Activated CD4-positive, alpha-beta T cell treated with anti-CD3 and anti-CD28 coated beads, Interleukin-2, amount 50 U/mL, for 16 hours (primary cell): ENCODE data around the gene SIVA1.

Experiments used
- DNase-seq: peaks from one replicate; pipeline ENCODE4 v3.0.0-alpha.2; 2020

Gene SIVA1, protein sequence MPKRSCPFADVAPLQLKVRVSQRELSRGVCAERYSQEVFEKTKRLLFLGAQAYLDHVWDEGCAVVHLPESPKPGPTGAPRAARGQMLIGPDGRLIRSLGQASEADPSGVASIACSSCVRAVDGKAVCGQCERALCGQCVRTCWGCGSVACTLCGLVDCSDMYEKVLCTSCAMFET

DNA sequence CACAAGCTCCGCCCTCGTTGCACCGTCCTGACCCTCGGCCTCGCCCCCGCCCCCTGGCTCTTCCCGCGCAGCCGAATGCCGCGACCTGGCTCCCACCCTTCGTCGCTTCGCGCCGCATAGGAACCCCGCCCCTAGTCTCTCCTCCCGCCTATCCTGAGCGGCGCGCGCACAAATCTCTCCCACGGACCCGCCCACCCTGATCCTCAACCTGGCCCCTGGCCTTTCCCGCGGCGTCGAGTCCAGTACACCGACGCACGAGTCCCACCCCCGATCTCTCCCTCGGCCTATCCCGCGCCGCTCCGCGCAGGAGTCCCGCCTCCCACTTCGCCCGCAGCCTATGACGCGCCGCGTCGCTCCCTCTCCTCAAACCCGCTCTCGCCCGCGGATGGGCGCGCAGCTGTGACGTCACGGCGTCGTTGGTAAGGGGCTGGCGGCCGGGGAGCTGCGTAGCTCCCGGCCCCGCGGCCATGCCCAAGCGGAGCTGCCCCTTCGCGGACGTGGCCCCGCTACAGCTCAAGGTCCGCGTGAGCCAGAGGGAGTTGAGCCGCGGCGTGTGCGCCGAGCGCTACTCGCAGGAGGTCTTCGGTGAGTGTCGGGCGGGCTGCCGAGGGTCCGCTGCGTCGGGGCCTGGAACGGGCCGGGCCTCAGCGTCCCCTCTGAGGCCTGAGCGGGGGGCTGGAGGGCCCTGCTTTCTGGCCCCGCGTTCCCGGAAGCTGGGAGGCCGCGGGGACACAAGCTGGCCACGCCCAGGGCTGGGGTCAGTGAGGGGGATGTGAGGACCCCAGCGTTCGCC, at the start of gene SIVA1:
SIVA1 (plus strand) TSS at position 413 of the 793 bp plus-strand sequence; CDS start at position 468, 55 bp downstream.
- peak; percentile 100 for DNase-seq

DNA sequence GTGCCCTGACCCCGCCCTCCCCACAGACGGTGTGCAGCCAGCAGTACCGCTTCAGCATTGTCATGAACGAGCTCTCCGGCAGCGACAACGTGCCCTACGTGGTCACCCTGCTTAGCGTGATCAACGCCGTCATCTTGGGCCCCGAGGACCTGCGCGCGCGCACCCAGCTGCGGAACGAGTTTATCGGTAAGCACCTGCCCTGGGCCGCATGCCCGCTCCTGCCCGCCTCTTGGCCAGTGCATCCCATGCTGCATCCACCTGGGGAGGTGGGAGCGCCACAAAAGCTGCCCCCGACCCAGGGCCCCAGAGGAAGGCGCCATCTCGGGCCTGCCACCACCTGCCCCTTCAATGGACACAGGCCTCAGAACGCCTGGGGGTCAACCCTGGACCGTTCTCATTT, 49.7 kb upstream of the SIVA1 start:
- DNase-seq: no peak

DNA sequence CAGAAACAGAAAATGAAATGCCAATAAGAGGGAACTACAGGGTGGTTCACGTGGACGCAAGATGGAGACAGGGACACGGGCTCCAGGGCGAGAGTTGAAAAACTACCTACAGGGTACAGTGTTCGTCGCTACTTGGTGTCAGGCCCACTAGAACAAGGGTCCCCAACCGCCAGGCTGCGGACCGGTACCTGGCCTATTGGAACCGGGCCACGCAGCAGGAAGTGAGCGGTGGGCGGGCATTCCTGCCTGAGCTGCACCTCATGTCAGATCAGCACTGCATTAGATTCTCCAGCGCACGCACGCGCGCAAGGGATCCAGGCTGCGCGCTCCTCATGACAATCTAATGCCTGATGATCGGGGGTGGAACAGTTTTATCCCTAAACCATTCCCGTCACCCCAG, 48.7 kb upstream of the SIVA1 start:
- DNase-seq: no peak

DNA sequence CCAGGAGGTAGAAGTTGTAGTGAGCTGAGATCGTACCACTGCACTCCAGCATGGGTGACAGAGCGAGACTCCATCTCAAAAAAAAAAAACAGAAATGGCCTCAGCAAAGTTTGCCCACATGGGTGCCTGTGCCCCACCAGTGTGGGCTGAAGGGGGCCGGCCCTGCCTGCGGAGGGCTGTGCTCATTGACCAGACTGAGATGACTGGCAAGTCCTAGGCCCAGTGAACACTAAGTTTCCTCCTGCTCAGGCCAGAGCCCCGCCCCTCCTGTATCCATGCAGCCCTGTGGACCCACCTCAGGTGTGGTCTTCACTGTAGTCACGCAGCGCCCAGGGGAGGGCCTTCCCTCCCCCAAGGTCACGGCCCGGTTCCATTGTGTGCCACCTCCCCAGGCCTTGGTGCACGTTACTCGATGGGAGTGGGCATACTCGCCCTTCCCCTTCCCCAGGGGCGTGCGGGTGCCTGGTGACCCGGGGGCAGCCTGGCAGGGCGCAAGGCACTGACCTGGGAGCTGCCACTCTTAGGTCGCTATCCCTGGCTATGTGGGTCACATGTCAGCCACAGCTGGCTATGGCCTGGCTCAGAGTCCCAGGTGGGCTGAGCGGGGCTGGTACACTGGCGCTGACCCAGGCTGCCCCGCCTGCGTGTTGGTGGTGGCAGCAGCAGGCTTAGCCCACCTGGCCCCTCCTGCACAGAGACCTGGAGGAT, 47.5 kb upstream of the SIVA1 start:
- no peak for DNase-seq

DNA sequence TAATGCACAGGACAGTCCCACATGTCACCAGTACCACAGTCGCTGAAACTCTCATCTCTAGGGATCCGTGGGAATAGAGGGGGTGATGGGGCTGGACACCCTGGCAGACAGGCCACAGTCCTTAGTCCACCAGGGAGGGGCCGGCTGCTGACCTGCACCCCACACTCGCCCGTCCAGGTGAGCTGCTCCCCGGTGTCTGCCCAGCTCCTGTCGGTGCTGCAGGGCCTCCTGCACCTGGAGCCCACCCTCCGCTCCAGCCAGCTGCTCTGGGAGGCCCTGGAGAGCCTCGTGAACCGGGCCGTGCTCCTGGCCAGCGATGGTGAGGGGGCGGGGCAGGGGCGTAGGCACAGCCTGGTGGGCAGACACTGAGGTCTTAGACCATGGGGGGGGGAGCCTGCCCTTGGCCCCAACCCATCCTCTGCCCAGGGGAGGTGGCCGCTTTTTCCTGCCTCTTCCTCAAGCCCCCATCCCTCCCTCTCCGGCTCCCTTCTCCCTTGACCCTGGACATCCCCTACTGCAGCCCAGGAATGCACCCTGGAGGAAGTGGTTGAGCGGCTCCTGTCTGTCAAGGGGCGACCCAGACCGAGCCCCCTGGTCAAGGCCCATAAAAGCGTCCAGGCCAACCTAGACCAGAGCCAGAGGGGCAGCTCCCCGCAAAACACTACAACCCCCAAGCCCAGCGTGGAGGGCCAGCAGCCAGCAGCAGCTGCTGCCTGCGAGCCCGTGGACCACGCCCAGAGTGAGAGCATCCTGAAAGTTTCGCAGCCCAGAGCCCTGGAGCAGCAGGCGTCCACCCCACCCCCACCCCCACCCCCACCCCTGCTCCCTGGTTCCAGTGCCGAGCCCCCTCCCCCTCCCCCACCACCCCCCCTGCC, 46.0 kb upstream of the SIVA1 start:
- DNase-seq: no peak

DNA sequence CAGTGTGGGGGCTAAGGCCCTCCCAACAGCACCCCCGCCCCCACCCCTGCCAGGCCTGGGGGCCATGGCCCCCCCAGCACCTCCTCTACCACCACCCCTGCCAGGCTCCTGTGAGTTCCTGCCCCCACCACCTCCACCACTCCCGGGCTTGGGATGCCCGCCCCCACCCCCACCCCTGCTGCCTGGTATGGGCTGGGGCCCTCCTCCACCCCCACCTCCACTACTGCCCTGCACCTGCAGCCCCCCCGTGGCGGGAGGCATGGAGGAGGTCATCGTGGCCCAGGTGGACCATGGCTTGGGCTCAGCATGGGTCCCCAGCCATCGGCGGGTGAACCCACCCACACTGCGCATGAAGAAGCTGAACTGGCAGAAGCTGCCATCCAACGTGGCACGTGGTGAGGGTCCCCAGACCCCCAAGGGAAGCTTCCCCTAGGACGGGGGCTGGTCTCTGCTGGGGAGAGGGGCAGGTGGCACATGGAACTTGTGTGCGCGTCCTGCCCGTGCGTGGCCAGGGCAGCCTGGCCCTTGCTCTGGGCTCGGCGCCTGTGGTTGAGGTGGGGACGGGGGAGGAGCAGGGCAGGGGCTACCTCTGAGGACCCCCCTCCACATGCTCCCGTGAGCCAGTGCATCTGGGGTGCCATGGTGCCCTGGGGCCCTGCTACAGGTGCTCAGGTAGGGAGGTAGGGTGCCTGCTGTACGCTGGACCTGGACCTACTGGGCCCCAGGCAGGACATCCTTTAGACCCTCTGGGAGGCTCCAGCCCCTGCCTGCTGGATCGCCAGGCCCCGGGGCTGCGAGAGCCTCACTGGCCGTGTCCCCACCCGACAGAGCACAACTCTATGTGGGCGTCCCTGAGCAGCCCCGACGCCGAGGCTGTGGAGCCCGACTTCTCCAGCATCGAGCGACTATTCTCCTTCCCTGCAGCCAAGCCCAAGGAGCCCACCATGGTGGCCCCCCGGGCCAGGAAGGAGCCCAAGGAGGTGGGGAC, 45.0 kb upstream of the SIVA1 start:
- no peak for DNase-seq

DNA sequence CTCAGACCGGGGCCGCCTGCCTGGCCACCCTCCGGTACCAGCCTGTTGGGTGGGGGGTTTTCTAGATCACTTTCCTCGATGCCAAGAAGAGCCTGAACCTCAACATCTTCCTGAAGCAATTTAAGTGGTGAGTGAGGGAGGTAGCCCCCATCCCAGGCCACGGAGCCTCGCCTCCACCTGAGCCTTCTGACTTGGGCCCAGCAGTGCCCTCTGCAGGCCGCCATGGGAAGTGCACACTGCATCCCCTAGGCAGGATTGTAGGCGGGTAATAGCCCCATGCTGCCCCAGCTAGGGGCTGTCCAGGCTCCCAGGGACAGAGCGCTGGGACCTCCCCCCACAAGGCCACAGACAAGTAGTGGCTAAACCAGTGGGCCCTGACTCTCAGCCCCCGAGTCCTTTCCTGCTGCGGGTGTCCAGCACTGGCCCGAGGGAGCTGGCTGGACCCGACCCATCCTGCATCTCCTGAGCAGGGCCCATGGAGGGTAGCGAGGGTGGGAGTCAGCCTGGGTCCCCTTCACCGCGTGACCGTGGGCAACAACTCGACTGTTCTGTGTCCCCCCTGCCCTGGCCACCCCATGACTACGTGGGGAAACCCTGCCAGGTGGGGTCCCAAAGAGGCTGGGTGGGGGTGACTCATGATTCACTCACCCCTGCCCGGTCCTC, 44.2 kb upstream of the SIVA1 start:
- DNase-seq: peak; percentile 77

DNA sequence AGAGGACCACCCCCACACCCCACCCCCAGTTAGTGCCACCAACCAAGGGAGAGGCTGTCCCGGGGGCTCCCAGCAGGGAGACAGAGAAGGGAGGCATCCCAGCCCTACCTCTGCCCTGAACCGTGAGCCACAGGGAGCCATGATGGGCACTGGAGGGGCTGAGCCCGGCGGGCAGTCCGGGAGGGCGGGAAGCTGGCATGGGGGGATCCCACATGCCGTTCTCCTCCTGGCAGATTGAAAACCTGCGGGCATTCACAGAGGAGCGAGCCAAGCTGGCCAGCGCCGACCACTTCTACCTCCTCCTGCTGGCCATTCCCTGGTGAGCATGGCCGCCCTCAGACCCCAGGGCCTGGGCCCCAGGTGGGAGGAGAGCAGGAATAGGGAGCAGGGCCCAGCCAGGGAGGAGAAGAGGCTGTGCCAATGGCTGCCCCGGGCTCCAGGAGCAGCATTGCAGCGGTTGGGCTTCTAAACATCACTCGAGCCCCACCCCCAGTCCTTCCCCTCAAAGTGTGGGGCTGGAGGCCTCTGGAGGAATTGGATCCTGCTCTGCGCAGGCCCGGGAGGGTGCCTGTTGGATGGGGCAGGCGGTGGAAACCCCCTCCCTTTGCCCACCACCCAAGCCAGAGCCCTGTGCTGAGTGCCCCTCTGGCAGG, 43.4 kb upstream of the SIVA1 start:
- DNase-seq: no peak

DNA sequence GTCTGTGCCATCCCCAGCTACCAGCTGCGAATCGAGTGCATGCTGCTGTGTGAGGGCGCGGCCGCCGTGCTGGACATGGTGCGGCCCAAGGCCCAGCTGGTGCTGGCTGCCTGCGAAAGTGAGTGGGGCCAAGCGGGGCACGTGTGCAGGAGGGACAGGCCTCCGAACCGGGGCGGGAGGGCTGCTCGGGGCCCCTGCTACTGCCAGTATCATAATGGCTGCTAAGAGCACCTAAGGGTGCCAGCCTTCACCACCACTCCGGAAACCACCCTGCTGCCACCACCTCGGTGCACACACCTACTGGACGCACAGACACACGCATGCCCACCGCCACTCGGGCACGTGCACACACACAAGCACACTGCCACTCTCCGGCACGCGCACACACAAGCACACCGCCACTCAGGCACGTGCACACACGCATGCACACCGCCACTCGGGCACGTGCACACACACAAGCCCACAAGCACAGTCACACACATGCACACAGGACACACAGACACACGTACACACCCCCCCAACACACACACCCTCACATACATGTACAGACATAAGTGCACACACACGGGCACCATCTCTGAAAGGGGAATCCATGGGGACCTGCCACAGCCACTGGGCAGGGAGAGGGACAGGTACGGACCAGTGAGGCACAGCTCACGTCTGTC, 42.7 kb upstream of the SIVA1 start:
- DNase-seq: no peak

DNA sequence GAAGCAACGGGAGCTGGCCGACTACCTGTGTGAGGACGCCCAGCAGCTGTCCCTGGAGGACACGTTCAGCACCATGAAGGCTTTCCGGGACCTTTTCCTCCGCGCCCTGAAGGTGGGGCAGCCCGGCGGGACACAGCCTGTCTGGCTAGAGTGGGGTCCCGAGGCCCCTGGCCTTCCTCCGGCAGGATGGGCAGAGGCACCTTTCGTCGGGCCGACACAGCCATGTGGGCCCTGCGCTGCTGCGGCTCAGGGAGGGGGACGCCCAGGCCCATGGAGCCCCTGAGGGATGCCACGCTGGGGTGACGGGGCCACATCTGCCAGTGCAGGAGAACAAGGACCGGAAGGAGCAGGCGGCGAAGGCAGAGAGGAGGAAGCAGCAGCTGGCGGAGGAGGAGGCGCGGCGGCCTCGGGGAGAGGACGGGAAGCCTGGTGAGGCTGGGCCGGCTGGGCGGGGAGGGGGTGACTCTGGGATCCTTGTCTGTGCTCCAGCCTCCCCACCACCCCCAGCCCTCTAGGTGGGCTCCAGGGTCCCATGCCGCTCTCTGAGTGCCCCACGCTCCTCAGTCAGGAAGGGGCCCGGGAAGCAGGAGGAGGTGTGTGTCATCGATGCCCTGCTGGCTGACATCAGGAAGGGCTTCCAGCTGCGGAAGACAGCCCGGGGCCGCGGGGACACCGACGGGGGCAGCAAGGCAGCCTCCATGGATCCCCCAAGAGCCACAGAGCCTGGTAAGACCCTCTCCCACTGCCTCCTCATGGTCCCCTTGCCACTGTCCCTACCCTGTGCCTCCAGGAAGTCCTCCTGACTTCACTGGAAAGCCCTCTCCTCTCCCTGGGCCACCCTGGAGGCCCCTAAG, 39.8 kb upstream of the SIVA1 start:
- no peak for DNase-seq

DNA sequence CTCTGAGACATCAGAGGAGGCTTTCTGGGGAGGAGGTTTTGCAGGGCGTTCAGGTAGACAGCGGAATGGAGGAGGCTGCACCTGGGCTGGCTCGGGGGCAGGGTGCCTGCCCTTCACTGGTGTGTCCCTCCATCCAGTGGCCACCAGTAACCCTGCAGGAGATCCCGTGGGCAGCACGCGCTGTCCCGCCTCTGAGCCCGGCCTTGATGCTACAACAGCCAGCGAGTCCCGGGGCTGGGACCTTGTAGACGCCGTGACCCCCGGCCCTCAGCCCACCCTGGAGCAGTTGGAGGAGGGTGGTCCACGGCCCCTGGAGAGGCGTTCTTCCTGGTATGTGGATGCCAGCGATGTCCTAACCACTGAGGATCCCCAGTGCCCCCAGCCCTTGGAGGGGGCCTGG, 38.9 kb upstream of the SIVA1 start:
- no peak for DNase-seq

DNA sequence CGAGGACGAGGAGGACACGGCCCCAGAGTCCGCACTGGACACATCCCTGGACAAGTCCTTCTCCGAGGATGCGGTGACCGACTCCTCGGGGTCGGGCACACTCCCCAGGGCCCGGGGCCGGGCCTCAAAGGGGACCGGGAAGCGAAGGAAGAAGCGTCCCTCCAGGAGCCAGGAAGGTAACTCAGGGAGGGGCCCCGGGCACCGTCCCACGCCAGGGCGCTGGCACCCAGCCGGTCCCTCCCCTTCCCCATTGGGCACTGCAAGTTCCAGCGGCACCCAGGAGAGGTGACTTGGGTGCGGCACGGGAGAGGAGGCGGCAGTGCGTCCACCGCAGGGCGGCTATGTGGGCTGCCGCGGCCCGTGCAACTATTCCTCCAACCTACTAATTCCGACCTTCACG, 38.3 kb upstream of the SIVA1 start:
- no peak for DNase-seq

DNA sequence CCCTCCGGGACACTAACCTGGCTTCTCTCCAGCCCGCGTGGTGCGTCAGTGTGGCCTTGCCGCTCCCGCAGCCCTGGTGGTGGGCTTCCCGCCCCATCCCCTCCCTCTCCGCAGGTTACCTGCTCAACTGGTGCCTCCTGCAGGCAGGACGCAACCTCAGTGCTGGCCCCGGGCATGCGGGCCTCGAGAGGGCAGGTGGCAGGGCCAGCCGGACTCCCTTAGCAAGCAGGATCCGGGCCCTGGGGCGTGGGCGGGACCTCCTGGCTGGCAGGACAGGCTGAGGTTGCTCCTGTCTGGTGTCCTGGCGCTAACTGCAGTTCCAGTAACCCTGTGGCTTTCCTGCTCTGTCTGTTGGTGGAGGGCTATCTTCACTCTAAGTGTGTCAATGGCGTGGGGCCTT, 37.5 kb upstream of the SIVA1 start:
- no peak for DNase-seq

DNA sequence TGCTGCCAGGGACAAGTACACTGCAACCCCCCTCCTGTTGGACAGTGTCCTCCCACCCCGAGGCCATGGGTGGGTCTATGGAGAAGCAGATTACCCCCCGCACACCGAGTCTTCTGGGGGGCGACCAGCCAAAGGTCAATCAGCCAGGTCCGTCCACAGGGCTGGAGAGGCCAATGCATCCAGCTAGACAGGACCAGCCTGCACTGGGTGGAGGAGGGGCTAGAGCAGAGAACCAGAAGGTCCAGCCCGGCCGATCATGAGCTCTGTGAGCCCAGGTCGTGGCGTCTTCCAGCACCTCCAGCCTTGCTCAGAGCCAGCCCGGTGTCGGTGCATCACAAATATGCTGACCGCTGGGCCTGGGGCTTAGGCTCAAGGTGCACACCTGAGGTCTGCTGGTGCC, 37.1 kb upstream of the SIVA1 start:
- DNase-seq: no peak

DNA sequence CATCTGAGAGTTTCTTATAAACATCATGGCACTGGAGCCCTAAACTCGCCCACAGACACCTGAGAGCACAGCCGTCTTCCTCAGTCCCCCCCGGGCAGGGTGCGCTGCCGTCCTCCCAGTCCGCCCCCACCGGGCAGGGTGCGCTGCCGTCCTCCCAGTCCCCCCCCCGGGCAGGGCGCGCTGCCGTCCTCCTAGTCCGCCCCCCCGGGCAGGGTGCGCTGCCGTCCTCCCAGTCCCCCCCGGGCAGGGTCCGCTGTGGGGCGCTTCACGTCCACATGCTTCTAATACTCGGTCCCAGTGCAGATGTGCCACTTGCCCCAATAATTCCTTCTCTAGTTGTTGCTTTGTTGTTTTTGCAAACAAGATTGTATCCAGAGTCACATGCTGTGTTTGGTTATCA, 35.8 kb upstream of the SIVA1 start:
- DNase-seq: no peak

DNA sequence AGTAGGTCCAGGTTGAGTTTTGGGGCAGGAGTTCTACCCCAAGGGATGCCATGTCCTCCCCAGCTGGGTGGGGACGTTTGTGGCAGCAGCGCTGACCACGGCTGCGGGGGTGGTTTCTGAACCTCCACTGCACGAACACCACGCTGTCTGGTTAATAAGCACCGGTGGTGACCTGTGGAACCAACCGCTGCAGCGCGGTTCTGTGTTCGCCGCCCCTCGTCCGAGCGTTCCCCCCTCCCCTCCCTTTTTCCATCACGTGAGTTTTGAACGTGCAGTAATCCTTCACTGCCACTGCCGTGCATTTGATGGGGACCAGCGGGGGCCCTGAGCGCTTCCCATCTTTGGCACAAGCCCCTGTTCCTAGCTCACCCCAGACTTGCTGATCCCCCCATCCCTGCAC, 35.3 kb upstream of the SIVA1 start:
- no peak for DNase-seq

DNA sequence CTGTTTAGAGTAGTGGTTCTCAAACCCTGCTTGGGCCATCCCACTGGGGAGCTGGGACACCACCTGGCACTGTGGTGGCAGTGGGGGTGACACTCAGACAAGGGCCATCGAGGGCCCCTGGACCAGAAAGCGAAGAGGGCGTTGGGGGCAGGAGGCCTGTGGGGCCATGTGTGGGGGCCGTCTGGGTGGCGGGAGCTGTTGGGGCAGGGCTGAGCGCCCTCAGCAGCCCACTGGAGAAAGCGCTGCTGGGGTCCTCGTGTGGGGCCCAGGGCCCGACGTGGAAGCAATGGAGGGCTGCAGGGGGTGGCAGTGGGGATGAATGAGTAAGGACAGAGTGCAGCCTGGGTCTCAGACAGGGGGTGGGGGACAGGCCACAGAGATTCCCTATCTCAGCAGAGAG, 34.8 kb upstream of the SIVA1 start:
- DNase-seq: no peak

DNA sequence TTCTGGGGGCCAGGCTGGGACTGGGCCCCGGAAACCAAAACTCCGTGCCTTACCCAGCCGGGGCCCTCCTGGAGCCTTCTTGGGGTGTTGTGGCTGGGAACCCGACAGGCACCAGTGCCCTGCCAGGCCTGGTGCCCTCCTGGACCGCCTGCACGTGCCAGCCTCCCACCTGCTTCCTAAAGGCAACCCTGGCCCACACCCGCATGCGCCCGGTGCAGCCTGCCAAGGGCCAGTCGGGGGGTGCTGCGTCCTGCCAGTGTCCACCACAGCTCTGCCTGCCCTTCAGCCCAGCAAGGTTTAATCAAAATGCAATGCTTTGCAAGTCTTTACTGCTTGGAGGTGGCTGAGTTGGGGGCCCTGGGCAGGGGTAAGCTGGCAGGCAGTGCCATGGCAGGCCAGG, 34.1 kb upstream of the SIVA1 start:
- DNase-seq: no peak

DNA sequence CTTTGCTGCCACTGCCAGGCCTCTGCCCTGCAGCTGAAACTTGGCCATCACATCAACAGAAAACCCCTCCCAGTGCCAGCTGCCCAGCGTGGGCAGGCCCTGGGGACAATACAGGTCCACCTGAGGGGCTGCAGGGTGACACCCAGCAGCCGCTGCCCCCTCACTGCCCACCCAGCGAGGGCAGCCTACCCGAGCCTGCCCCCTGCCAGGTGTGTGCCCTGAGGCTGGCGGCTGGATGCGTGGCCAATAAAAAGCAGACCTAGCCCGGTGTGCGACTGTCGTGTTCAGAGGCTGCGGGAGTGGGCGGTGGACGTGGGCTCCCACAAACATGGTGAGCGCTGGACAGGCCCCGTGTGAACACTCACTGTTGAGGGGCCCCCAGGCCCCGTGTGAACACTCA, 33.6 kb upstream of the SIVA1 start:
- DNase-seq: no peak
